Prostate gland (tissue), 2 donors: ENCODE measurements around the gene FAM78A. TPM values are rescaled to one million over a fixed set of nuclear protein-coding genes. Genes with fewer than 3 reads are reported as not detected.

Source experiments
- DNase-seq: peaks from one replicate; pipeline ENCODE4 v3.0.0-alpha.2; 2019; ENCODE audit warnings: low spot score
- H3K27ac ChIP-seq, 2 donors: fragments of 200-600 bp; sonication (generic); 2 replicates each; pipeline ENCODE4 v1.5.1; 2017 to 2019
- H3K27me3 ChIP-seq: fragments of 200-600 bp; sonication (generic); replicated peaks from 2 replicates; pipeline ENCODE4 v1.5.1; 2019; ENCODE audit not compliant: insufficient read depth
- H3K36me3 ChIP-seq, 2 donors: fragments of 200-600 bp; sonication (generic); 1 replicate in 1 of 2; 2 replicates in 1 of 2; pipeline versions ENCODE4 v1.5.1 to v1.8.1; 2017 to 2019
- H3K4me1 ChIP-seq: fragments of 200-600 bp; sonication (generic); replicated peaks from 2 replicates; pipeline ENCODE4 v1.5.1; 2019
- H3K4me3 ChIP-seq, 2 donors: fragments of 200-600 bp; sonication (generic); 2 replicates each; pipeline ENCODE4 v1.5.1; 2017 to 2019
- H3K9me3 ChIP-seq: fragments of 200-600 bp; sonication (generic); 2 replicates; pipeline ENCODE4 v1.5.1; 2017
- POLR2A ChIP-seq: fragments of 450-650 bp; IDR thresholded peaks from one replicate; pipeline ENCODE4 v1.6.1; 2016; ENCODE audit warnings: antibody characterized with exemption, mild to moderate bottlenecking
- POLR2AphosphoS5 ChIP-seq: sonication (generic); formaldehyde crosslinking; IDR thresholded peaks from one replicate; pipeline ENCODE4 v1.6.1; 2017; ENCODE audit warnings: antibody characterized with exemption
- WGBS: methylation state at CpG from one replicate; pipeline ENCODE4 v1.1.5; 2018; 5-methylcytosine and 5-hydroxymethylcytosine counted together
- intact Hi-C: fragments of 100-400 bp; cut with DNase I; formaldehyde crosslinking; loops from one replicate; pipeline ENCODE4 v1.14.2; 2022
- total RNA-seq, 2 donors: library from RNA; depleted of rRNA; stranded (reverse); fragments of >200 nt; gene quantifications; one replicate each; pipeline ENCODE4 v1.1.0, GENCODE V29; 2016
- TF ChIP-seq, protein P1 (sequence below), 4 experiments: fragments of 200-600 bp in 2 of 4; fragments of 450-650 bp in 2 of 4; sonication (generic) in 2 of 4; IDR thresholded peaks; 1 replicate in 3 of 4; 2 replicates in 1 of 4; pipeline ENCODE4 v1.5.1; 2016 to 2019; ENCODE audit warnings: antibody characterized with exemption in 4 of 4, mild to moderate bottlenecking in 2 of 4, moderate library complexity in 2 of 4

The FAM78A gene
- total RNA-seq, 2 donors from 2014 or later, result 0.73 to 16.4 TPM

DNA sequence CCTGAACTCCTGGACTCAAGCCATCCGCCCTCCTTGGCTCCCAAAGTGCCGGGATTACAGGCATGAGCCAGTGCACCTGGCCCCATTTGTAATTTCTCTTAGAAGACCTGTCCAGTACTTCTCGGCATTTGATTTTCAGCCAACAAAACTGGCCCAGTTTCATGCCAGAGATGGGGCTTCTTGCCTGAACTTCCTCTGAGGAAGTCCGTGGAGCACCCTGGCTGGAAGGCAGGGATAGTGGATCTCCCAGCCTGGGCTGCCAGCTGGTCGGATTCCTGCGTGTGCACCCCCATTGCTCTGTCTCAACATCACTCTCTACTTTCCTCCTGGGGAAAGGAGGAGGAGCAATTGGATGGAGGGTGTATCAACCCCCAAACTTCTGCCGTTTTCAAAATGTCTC, 39.0 kb downstream of the FAM78A start:
- TF ChIP-seq, protein P1, sequence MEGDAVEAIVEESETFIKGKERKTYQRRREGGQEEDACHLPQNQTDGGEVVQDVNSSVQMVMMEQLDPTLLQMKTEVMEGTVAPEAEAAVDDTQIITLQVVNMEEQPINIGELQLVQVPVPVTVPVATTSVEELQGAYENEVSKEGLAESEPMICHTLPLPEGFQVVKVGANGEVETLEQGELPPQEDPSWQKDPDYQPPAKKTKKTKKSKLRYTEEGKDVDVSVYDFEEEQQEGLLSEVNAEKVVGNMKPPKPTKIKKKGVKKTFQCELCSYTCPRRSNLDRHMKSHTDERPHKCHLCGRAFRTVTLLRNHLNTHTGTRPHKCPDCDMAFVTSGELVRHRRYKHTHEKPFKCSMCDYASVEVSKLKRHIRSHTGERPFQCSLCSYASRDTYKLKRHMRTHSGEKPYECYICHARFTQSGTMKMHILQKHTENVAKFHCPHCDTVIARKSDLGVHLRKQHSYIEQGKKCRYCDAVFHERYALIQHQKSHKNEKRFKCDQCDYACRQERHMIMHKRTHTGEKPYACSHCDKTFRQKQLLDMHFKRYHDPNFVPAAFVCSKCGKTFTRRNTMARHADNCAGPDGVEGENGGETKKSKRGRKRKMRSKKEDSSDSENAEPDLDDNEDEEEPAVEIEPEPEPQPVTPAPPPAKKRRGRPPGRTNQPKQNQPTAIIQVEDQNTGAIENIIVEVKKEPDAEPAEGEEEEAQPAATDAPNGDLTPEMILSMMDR (IDR thresholded peaks at IDR 0.05), result no peak
- TF ChIP-seq POLR2AphosphoS5 (no peak), POLR2A (no peak)
- Histone ChIP-seq H3K27ac (no peak overlapping the region), H3K9me3 (no peaks in the 10 kb centered on the region), H3K27me3 (no peaks in the 10 kb centered on the region), H3K4me1 (no peaks in the 10 kb centered on the region), H3K4me3 (no peak overlapping the region), H3K36me3 (no peaks in the 10 kb centered on the region)
- 38% methylated on average over 7 of the region's 7 CpGs for WGBS
- no peak for DNase-seq
- intact Hi-C loops, result no loop called here

DNA sequence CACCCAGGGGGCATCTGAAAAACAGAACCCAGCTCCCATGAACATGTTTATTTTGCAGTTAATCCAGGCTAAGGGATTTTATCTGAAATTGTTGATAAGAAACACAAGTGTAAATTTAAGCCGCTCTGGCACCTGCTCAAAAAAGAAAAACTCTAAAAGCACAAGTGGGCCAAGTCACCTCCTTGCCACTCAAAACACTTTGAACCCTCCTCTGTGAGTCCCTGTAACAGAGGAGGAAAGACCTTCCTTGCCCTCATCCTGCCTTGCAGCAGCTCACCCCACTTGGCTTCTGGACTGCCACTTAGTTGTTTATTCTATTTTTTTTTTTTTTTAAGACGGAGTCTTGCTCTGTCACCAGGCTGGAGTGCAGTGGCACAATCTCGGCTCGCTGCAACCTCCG, 39.5 kb downstream of the FAM78A start:
- Histone ChIP-seq H3K27me3 (no peaks in the 10 kb centered on the region), H3K36me3 (no peaks in the 10 kb centered on the region), H3K4me1 (no peaks in the 10 kb centered on the region), H3K27ac (no peak overlapping the region), H3K4me3 (no peak overlapping the region), H3K9me3 (no peaks in the 10 kb centered on the region)
- no peak for DNase-seq
- 79% methylated on average over 5 of the region's 5 CpGs for WGBS
- intact Hi-C loops, result no loop called here
- TF ChIP-seq, protein P1 (IDR thresholded peaks at IDR 0.05), result no peak
- TF ChIP-seq POLR2A (no peak), POLR2AphosphoS5 (no peak)

- 88% methylated on average over 8 of the region's 8 CpGs for WGBS
- intact Hi-C loops, result no loop called here
- H3K4me3 ChIP-seq, result no peak overlapping the region
- H3K9me3 ChIP-seq, result no peaks in the 10 kb centered on the region
- no peak for TF ChIP-seq POLR2AphosphoS5
- no peaks in the 10 kb centered on the region for H3K4me1 ChIP-seq
- no peaks in the 10 kb centered on the region for H3K27me3 ChIP-seq
- H3K36me3 ChIP-seq, result no peaks in the 10 kb centered on the region
- no peak for DNase-seq
- no peak overlapping the region for H3K27ac ChIP-seq
These were observed 40.1 kb downstream of the FAM78A start for GRCh38 chr9:131236161-131236560.

DNA sequence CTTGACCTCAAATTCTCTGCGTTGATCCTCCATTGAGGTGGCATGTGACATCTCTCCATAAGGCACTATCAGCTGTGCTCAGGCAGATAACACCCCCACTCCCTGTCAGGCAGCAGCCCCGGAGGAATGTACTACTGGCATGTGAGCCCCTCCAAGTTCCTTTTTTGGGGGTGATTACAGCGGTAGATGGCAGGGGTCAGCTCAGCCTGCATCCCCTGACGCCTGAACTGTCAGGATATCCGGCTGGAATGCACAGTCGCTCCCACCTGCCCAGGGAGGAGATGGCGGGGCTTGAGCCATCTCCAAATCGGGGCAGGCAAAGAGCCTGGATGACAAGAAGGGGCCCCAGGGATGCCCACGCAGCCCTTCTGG, 40.8 kb downstream of the FAM78A start:
- H3K36me3 ChIP-seq, result no peaks in the 10 kb centered on the region
- no peak overlapping the region for H3K27ac ChIP-seq
- H3K27me3 ChIP-seq, result no peaks in the 10 kb centered on the region
- 89% methylated on average over 9 of the region's 9 CpGs for WGBS
- TF ChIP-seq POLR2A (no peak), POLR2AphosphoS5 (no peak)
- H3K4me3 ChIP-seq, result no peak overlapping the region
- H3K4me1 ChIP-seq, result no peaks in the 10 kb centered on the region
- no peak for DNase-seq
- intact Hi-C loops, result no loop called here
- no peaks in the 10 kb centered on the region for H3K9me3 ChIP-seq

- no peak overlapping the region for H3K27ac ChIP-seq
- no peak overlapping the region for H3K4me3 ChIP-seq
- no peak for TF ChIP-seq POLR2AphosphoS5
- TF ChIP-seq POLR2A, result no peak
- TF ChIP-seq, protein P1 (IDR thresholded peaks at IDR 0.05), result no peak
- intact Hi-C loops, result no loop called here
- H3K36me3 ChIP-seq, result no peaks in the 10 kb centered on the region
- no peaks in the 10 kb centered on the region for H3K27me3 ChIP-seq
- no peaks in the 10 kb centered on the region for H3K9me3 ChIP-seq
- H3K4me1 ChIP-seq, result no peaks in the 10 kb centered on the region
- DNase-seq, result no peak
- 87% methylated on average over 16 of the region's 16 CpGs for WGBS
These were observed 41.4 kb downstream of the FAM78A start for GRCh38 chr9:131234799-131235479.

- no peak for DNase-seq
- intact Hi-C loops, result no loop called here
- Histone ChIP-seq H3K27me3 (no peaks in the 10 kb centered on the region), H3K4me1 (no peaks in the 10 kb centered on the region), H3K9me3 (no peaks in the 10 kb centered on the region), H3K4me3 (no peak overlapping the region), H3K27ac (no peak overlapping the region), H3K36me3 (no peaks in the 10 kb centered on the region)
- WGBS, result 87% methylated on average over 9 of the region's 9 CpGs
- TF ChIP-seq POLR2A (no peak), POLR2AphosphoS5 (no peak)
- TF ChIP-seq, protein P1 (IDR thresholded peaks at IDR 0.05), result no peak
These were observed 42.3 kb downstream of the FAM78A start for GRCh38 chr9:131233995-131234394.
